SK-N-SH (cell line): Measurements from ENCODE around the gene PODN. TPM values are rescaled to one million over a fixed set of nuclear protein-coding genes. Genes with fewer than 3 reads are reported as not detected.

ENCODE experiments used
- CTCF ChIA-PET: fragments of 300-600, 350-600 bp; formaldehyde crosslinking; extraction: SDS; loops from one replicate; lab custom pipeline; 2021; lab: Yijun Ruan, JAX
- POLR2A ChIA-PET: fragments of 350-600 bp; sonication (Branson Sonifier 250); formaldehyde crosslinking; extraction: SDS; loops from one replicate; lab custom pipeline; 2020; ENCODE audit warnings: antibody characterized with exemption, inconsistent platforms; lab: Yijun Ruan, JAX
- DNase-seq: peaks from one replicate; pipeline ENCODE4 v3.0.0; 2012
- H2AFZ ChIP-seq: fragments of 200-600 bp; sonication (generic); 2 replicates; pipeline ENCODE4 v1.8.1; 2016; ENCODE audit warnings: antibody characterized with exemption, mild to moderate bottlenecking, low read depth
- H3F3A ChIP-seq: fragments of 200-600 bp; sonication (generic); replicated peaks from 2 replicates; pipeline ENCODE3; 2016; ENCODE audit warnings: antibody characterized with exemption, mild to moderate bottlenecking; ENCODE audit not compliant: insufficient read depth
- H3K27ac ChIP-seq, 2 experiments: fragments of 200-500 bp in 1 of 2; fragments of 200-600 bp in 1 of 2; sonication (Bioruptor generic) in 1 of 2; sonication (generic), shearing (Covaris generic) in 1 of 2; 2 replicates each; pipeline versions ENCODE4 v1.5.1 to v1.6.1; 2014 to 2016; ENCODE audit warnings: low read depth in 2 of 2, inconsistent platforms in 1 of 2, low read length in 1 of 2, mild to moderate bottlenecking in 1 of 2, mixed read lengths in 1 of 2
- H3K27me3 ChIP-seq: fragments of 200-600 bp; sonication (generic), shearing (Covaris generic); 2 replicates; pipeline ENCODE4 v1.6.1; 2016; ENCODE audit warnings: mixed run types; ENCODE audit not compliant: insufficient read depth
- H3K36me3 ChIP-seq, 2 experiments: fragments of 200-500 bp in 1 of 2; fragments of 200-600 bp in 1 of 2; sonication (Bioruptor generic) in 1 of 2; sonication (generic) in 1 of 2; replicated peaks in 1 of 2; 2 replicates each; pipeline versions ENCODE3 to v1.5.1; 2014 to 2016; ENCODE audit warnings: low read length in 1 of 2, mild to moderate bottlenecking in 1 of 2; ENCODE audit not compliant: insufficient read depth in 2 of 2, control insufficient read depth in 1 of 2
- H3K4me1 ChIP-seq, 2 experiments: fragments of 200-500 bp in 1 of 2; fragments of 200-600 bp in 1 of 2; sonication (Bioruptor generic) in 1 of 2; sonication (generic), shearing (Covaris generic) in 1 of 2; 2 replicates each; pipeline versions ENCODE4 v1.5.1 to v1.6.1; 2014 to 2016; ENCODE audit warnings: low read depth in 1 of 2, low read length in 1 of 2, mixed run types in 1 of 2; ENCODE audit not compliant: insufficient read depth in 2 of 2, control insufficient read depth in 1 of 2
- H3K4me2 ChIP-seq: fragments of 200-600 bp; sonication (generic), shearing (Covaris generic); 2 replicates; pipeline ENCODE4 v1.6.1; 2017; ENCODE audit warnings: mixed run types
- H3K4me3 ChIP-seq, 2 experiments: fragments of 200-500 bp in 1 of 2; fragments of 200-600 bp in 1 of 2; sonication (Bioruptor generic) in 1 of 2; sonication (generic), shearing (Covaris generic) in 1 of 2; 2 replicates each; pipeline versions ENCODE4 v1.5.1 to v1.8.1; 2014 to 2016; ENCODE audit warnings: low read depth in 2 of 2, inconsistent platforms in 1 of 2, low read length in 1 of 2, mild to moderate bottlenecking in 1 of 2, mixed read lengths in 1 of 2, moderate library complexity in 1 of 2
- H3K79me2 ChIP-seq: fragments of 200-600 bp; sonication (generic); 2 replicates; pipeline ENCODE4 v1.8.1; 2017; ENCODE audit warnings: mild to moderate bottlenecking; ENCODE audit not compliant: insufficient read depth
- H3K9ac ChIP-seq: fragments of 200-600 bp; sonication (generic); 2 replicates; pipeline ENCODE4 v1.6.1; 2017; ENCODE audit warnings: mixed run types
- H3K9me2 ChIP-seq: fragments of 200-600 bp; sonication (generic); 2 replicates; pipeline ENCODE4 v1.6.1; 2017; ENCODE audit warnings: mixed run types
- H3K9me3 ChIP-seq: fragments of 200-600 bp; sonication (generic); 2 replicates; pipeline ENCODE4 v1.6.1; 2017; ENCODE audit warnings: mixed run types, mild to moderate bottlenecking, moderate library complexity
- H4K20me1 ChIP-seq: fragments of 200-600 bp; sonication (generic); 2 replicates; pipeline ENCODE4 v1.6.1; 2017; ENCODE audit warnings: mild to moderate bottlenecking, mixed run types; ENCODE audit not compliant: insufficient read depth
- ELF1 ChIP-seq: IDR thresholded peaks from 2 replicates; pipeline ENCODE4 v1.4.0; 2012
- EP300 ChIP-seq, 2 experiments: IDR thresholded peaks; 2 replicates each; pipeline versions ENCODE4 v1.4.0 to v1.6.1; 2012; ENCODE audit warnings: borderline replicate concordance in 1 of 2, low read depth in 1 of 2, low read length in 1 of 2
- EZH2phosphoT487 ChIP-seq: fragments of 200-600 bp; sonication (generic); IDR thresholded peaks from 2 replicates; pipeline ENCODE4 v1.6.1; 2017; ENCODE audit warnings: low read depth, mixed run types, mild to moderate bottlenecking, antibody characterized with exemption, moderate library complexity, borderline replicate concordance
- FOXJ3 ChIP-seq: sonication (generic); formaldehyde crosslinking; IDR thresholded peaks from 2 replicates; pipeline ENCODE4 v1.5.1; 2020; ENCODE audit warnings: mild to moderate bottlenecking, missing genetic modification reagents
- FOXM1 ChIP-seq: IDR thresholded peaks from 2 replicates; pipeline ENCODE4 v1.4.0; 2012; ENCODE audit warnings: low read depth, mild to moderate bottlenecking
- GATA2 ChIP-seq: sonication (generic); formaldehyde crosslinking; IDR thresholded peaks from 2 replicates; pipeline ENCODE4 v1.5.0; 2020; ENCODE audit warnings: mild to moderate bottlenecking, missing genetic modification reagents
- JUND ChIP-seq: IDR thresholded peaks from 2 replicates; pipeline ENCODE4 v1.4.0; 2012
- MXI1 ChIP-seq: IDR thresholded peaks from 2 replicates; pipeline ENCODE4 v1.6.1; 2012; ENCODE audit warnings: mild to moderate bottlenecking, low read depth, low read length, improper control_type of control experiment
- NFIC ChIP-seq: IDR thresholded peaks from 2 replicates; pipeline ENCODE4 v1.4.0; 2012; ENCODE audit warnings: borderline replicate concordance
- NRF1 ChIP-seq: IDR thresholded peaks from 2 replicates; pipeline ENCODE4 v1.6.1; 2012; ENCODE audit warnings: low read depth, mild to moderate bottlenecking, low read length
- POLR2AphosphoS5 ChIP-seq: IDR thresholded peaks from 2 replicates; pipeline ENCODE4 v1.6.1; 2012; ENCODE audit warnings: low read depth, low read length
- RCOR1 ChIP-seq: fragments of 150-350 bp; IDR thresholded peaks from 2 replicates; pipeline ENCODE4 v1.6.1; 2017; ENCODE audit warnings: antibody characterized with exemption, low read length
- RXRA ChIP-seq: IDR thresholded peaks from 2 replicates; pipeline ENCODE4 v1.4.0; 2012; ENCODE audit warnings: low read depth, mild to moderate bottlenecking, borderline replicate concordance
- SMC3 ChIP-seq: IDR thresholded peaks from 2 replicates; pipeline ENCODE4 v1.6.1; 2012; ENCODE audit warnings: low read depth, low read length, improper control_type of control experiment
- TAF1 ChIP-seq: IDR thresholded peaks from 2 replicates; pipeline ENCODE4 v1.6.1; 2012; ENCODE audit warnings: low read depth, mild to moderate bottlenecking, low read length, moderate library complexity, borderline replicate concordance
- TEAD4 ChIP-seq: IDR thresholded peaks from 2 replicates; pipeline ENCODE4 v1.4.0; 2012; ENCODE audit warnings: mild to moderate bottlenecking, borderline replicate concordance; ENCODE audit not compliant: insufficient read depth
- USF2 ChIP-seq: fragments of 150-350 bp; IDR thresholded peaks from 2 replicates; pipeline ENCODE4 v1.6.1; 2017; ENCODE audit warnings: antibody characterized with exemption, low read length, low read depth, borderline replicate concordance
- YY1 ChIP-seq: IDR thresholded peaks from 2 replicates; pipeline ENCODE4 v1.4.0; 2012; ENCODE audit warnings: low read depth, mild to moderate bottlenecking
- WGBS: methylation state at CpG from one replicate; pipeline ENCODE4 v1.1.6; 2017; ENCODE audit warnings: low lambda C conversion rate; 5-methylcytosine and 5-hydroxymethylcytosine counted together
- polyA plus RNA-seq, 3 experiments: library from polyadenylated mRNA; depleted of rRNA; stranded (reverse); fragments of >200 nt; gene quantifications; 2 replicates each; pipeline ENCODE4 v1.2.3, GENCODE V29; 2012
- TF ChIP-seq, protein P1 (sequence below): IDR thresholded peaks from 2 replicates; pipeline ENCODE4 v1.4.0; 2012; ENCODE audit warnings: low read depth, borderline replicate concordance

Gene PODN
- polyA plus RNA-seq, 1 of the 3 experiments (the other 2 are of a cell fraction) = 2.0 TPM

DNA sequence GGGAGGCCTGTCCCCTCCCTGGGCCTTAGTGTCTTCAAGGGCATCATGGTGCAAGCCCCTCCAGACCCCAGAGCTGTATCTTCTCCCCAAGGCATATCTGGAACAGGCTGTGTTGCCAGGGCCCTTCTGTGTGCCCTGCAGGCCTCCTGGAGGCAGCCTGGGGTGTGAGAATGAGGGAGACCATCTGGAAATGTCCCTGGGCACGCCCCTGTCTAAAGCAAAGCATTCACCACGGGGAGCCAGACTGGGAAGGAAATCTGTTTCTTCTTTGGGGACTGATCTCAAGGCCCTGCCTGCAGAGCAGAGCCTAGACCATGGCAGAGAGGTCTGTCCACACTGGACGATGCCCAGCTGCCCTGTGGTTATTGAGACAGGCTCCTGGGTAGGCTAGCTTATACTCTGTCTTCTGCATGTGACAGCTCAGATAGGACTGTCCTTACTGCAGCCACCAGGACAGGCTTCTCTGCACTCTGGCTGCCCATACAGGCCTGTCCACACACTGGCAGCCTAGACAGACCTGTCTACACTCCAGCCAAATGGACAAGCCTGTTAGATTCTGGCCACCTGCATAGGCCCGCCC, 24.6 kb downstream of the PODN start:
- Histone ChIP-seq H2AFZ (no peak overlapping the region), H3K4me2 (no peak overlapping the region), H4K20me1 (no peaks in the 10 kb centered on the region), H3K9me3 (no peaks in the 10 kb centered on the region), H3K79me2 (no peaks in the 10 kb centered on the region), H3K4me1 (peaks cover 3 to 36% of the 10 kb centered on the region in 2 experiments; a peak in 1 of 4 replicates), H3K9ac (no peak overlapping the region), H3K27me3 (no peaks in the 10 kb centered on the region), H3K36me3 (no peaks in the 10 kb centered on the region), H3K4me3 (no peak overlapping the region), H3F3A (no peaks in the 10 kb centered on the region), H3K9me2 (no peaks in the 10 kb centered on the region), H3K27ac (peak overlapping the region in 1 of 2 experiments; percentile 32; a peak in 2 of 4 replicates)
- peak; percentile 60 for DNase-seq
- ChIA-PET POLR2A (interaction anchor here (0.7 kb wide), 1 partner anchor 19 kb away, joined by 3 read pairs; no protein-coding TSS in a partner anchor), CTCF (interaction anchor here (0.7 to 1.9 kb wide), 4 partner anchors 31 to 487 kb away, joined by 3 to 5 read pairs (median 3); no protein-coding TSS in a partner anchor)
- WGBS = 84% methylated on average over 3 of the region's 4 CpGs
- TF ChIP-seq MXI1 = peak; percentile 51
- TF ChIP-seq TAF1 = no peak
- no peak for TF ChIP-seq USF2

DNA sequence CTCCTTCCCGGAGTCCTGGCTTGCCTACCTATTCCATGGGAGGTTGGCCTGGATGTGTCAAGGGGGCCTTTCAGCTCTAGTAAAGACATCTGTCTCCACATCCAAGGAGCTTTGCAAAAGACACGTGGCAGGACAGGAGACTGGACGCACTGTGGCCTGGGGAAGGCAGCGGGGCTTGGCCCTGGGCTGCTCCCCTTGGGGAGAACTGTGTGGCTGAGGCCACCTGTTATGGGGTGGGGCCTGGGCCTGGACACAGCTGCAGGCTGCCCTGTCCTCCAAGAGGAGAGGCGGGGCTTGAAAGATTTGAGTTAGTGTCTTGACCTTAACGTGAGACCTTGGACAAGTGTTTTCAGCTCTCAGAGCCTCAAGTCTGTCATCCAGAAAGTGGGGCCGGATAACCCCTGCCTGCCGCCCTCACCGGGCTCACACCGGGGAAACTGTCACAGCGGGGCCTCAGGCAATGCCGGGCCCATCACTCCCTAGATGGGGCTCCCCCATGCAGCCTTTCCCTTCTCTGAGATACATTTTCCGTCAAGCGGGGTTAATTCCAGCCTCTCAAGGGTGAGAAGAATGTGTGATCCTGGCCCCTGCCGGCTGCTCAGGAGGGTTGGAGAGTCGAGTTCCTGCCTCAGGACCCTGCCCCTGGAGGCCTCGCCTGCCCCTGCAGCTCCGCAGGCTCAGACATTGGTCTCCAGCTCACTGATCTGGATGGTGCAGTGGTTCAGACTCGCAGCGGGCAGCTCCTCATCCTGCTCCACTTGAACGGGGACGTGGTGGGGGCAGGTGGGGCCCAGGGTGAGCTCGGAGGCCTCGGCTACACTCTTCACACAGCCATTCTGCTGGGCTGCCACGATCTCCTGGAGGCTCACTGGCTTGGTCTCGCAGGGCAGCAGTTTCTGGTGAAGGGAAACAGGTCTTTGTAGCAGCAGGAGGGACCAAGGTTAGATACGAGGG, 25.6 kb downstream of the PODN start:
- H3K9me2 ChIP-seq = no peaks in the 10 kb centered on the region
- CTCF ChIA-PET = interaction anchor here (0.7 to 1.9 kb wide), 4 partner anchors 32 to 97 kb away, joined by 3 to 5 read pairs (median 3); no protein-coding TSS in a partner anchor
- no peaks in the 10 kb centered on the region for H3K9me3 ChIP-seq
- H3K79me2 ChIP-seq = no peaks in the 10 kb centered on the region
- no peak overlapping the region for H3K4me3 ChIP-seq
- H3K36me3 ChIP-seq = no peaks in the 10 kb centered on the region
- POLR2A ChIA-PET = no interaction called here
- WGBS = 92% methylated on average over 23 of the region's 27 CpGs
- DNase-seq = peak; percentile 21
- no peak overlapping the region for H3K9ac ChIP-seq
- H3K4me1 ChIP-seq = peaks cover 3 to 36% of the 10 kb centered on the region in 2 experiments; a peak in 1 of 4 replicates
- H4K20me1 ChIP-seq = no peaks in the 10 kb centered on the region
- H3F3A ChIP-seq = no peaks in the 10 kb centered on the region
- no peaks in the 10 kb centered on the region for H3K27me3 ChIP-seq
- H2AFZ ChIP-seq = no peak overlapping the region
- no peak overlapping the region for H3K4me2 ChIP-seq
- H3K27ac ChIP-seq = peak overlapping the region in 1 of 2 experiments; percentile 32; a peak in 1 of 4 replicates
- no peak for TF ChIP-seq EP300 (IDR thresholded peaks at IDR 0.05; ENCODE audit: borderline replicate concordance in 1 of 2, low read depth in 1 of 2, low read length in 1 of 2)
- no peak for TF ChIP-seq FOXJ3 (CRISPR knock-in tag)
- no peak for TF ChIP-seq RCOR1
- TF ChIP-seq TEAD4 = no peak
- no peak for TF ChIP-seq FOXM1
- TF ChIP-seq RXRA = no peak
- TF ChIP-seq, protein P1, sequence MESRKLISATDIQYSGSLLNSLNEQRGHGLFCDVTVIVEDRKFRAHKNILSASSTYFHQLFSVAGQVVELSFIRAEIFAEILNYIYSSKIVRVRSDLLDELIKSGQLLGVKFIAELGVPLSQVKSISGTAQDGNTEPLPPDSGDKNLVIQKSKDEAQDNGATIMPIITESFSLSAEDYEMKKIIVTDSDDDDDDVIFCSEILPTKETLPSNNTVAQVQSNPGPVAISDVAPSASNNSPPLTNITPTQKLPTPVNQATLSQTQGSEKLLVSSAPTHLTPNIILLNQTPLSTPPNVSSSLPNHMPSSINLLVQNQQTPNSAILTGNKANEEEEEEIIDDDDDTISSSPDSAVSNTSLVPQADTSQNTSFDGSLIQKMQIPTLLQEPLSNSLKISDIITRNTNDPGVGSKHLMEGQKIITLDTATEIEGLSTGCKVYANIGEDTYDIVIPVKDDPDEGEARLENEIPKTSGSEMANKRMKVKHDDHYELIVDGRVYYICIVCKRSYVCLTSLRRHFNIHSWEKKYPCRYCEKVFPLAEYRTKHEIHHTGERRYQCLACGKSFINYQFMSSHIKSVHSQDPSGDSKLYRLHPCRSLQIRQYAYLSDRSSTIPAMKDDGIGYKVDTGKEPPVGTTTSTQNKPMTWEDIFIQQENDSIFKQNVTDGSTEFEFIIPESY = no peak
- no peak for TF ChIP-seq POLR2AphosphoS5
- TF ChIP-seq ELF1 = no peak
- no peak for TF ChIP-seq NFIC
- no peak for TF ChIP-seq YY1
- no peak for TF ChIP-seq SMC3
- TF ChIP-seq EZH2phosphoT487 = no peak
- TF ChIP-seq USF2 = no peak
- TF ChIP-seq JUND = no peak
- TF ChIP-seq NRF1 = no peak
- TF ChIP-seq GATA2 = no peak
